Suppressor macrophage treated with lipopolysaccharide for 4 hours (primary cell): ENCODE data around the gene WSB2.

Experiments
- DNase-seq: peaks from one replicate; pipeline ENCODE4 v3.0.0-alpha.2; 2020

The WSB2 gene

GRCh38 chr12:117985182-117985581, 75.8 kb downstream of the WSB2 start:
- no peak for DNase-seq
